Astrocyte (in vitro differentiated cells and primary cell): Measurements from ENCODE around the gene DRC7.

Source experiments
- CTCF ChIP-seq: IDR thresholded peaks from 2 replicates; pipeline ENCODE4 v1.5.1; 2011; ENCODE audit warnings: low read depth, mild to moderate bottlenecking, inconsistent platforms, low read length, moderate library complexity; ENCODE audit not compliant: insufficient read depth
- EZH2 ChIP-seq: IDR thresholded peaks from 2 replicates; pipeline ENCODE4 v1.6.1; 2012; ENCODE audit warnings: mild to moderate bottlenecking, low read length, inconsistent platforms; ENCODE audit not compliant: insufficient read depth

- TF ChIP-seq CTCF: no peak
- no peak for TF ChIP-seq EZH2
Measured at GRCh38 chr16:57677622-57678369, 16.8 kb upstream of the DRC7 start.
